HepG2 (cell line): ENCODE measurements around the gene C2orf81. TPM values are rescaled to one million over a fixed set of nuclear protein-coding genes. Genes with fewer than 3 reads are reported as not detected.

Source experiments
- ELF3 ChIP-seq: IDR thresholded peaks from 2 replicates; pipeline ENCODE4 v1.6.1; 2016; ENCODE audit warnings: missing genetic modification reagents, missing compliant biosample characterization
- FOXA1 ChIP-seq, 2 experiments: fragments of 450-650 bp in 1 of 2; sonication (generic) in 1 of 2; formaldehyde crosslinking in 1 of 2; IDR thresholded peaks; 2 replicates each; pipeline versions ENCODE4 v1.4.0 to v1.6.1; 2016 to 2020; ENCODE audit warnings: missing genetic modification reagents in 1 of 2
- FOXO1 ChIP-seq: sonication (generic); formaldehyde crosslinking; IDR thresholded peaks from 2 replicates; pipeline ENCODE4 v1.4.0; 2020; ENCODE audit warnings: missing genetic modification reagents
- HMGXB3 ChIP-seq: sonication (generic); formaldehyde crosslinking; IDR thresholded peaks from 2 replicates; pipeline ENCODE4 v1.4.0; 2020; ENCODE audit warnings: missing genetic modification reagents, borderline replicate concordance
- KDM5A ChIP-seq: fragments of 200-600 bp; sonication (generic); IDR thresholded peaks from 2 replicates; pipeline ENCODE4 v1.7.0; 2018; ENCODE audit warnings: antibody characterized with exemption, mild to moderate bottlenecking, low read length, borderline replicate concordance
- MAF1 ChIP-seq: sonication (generic); formaldehyde crosslinking; IDR thresholded peaks from 2 replicates; pipeline ENCODE4 v1.5.0; 2020; ENCODE audit warnings: missing genetic modification reagents, borderline replicate concordance
- PAF1 ChIP-seq: IDR thresholded peaks from 2 replicates; pipeline ENCODE4 v1.6.1; 2016; ENCODE audit warnings: missing genetic modification reagents, missing compliant biosample characterization
- RBAK ChIP-seq: sonication (generic); formaldehyde crosslinking; IDR thresholded peaks from 2 replicates; pipeline ENCODE4 v1.5.1; 2020; ENCODE audit warnings: mild to moderate bottlenecking, missing genetic modification reagents
- RXRA ChIP-seq: sonication (generic); formaldehyde crosslinking; IDR thresholded peaks from 2 replicates; pipeline ENCODE4 v1.5.1; 2020; ENCODE audit warnings: missing genetic modification reagents
- THAP7 ChIP-seq: sonication (generic); formaldehyde crosslinking; IDR thresholded peaks from 2 replicates; pipeline ENCODE4 v1.8.1; 2023; ENCODE audit warnings: mild to moderate bottlenecking, missing genetic modification reagents
- ZFP1 ChIP-seq: IDR thresholded peaks from 2 replicates; pipeline ENCODE4 v1.6.1; 2016
- ZMAT5 ChIP-seq: sonication (generic); formaldehyde crosslinking; IDR thresholded peaks from 2 replicates; pipeline ENCODE4 v1.5.0; 2020; ENCODE audit warnings: mild to moderate bottlenecking, low read depth, missing genetic modification reagents, borderline replicate concordance
- ZNF670 ChIP-seq: sonication (generic); formaldehyde crosslinking; IDR thresholded peaks from 2 replicates; pipeline ENCODE4 v1.8.0; 2022; ENCODE audit warnings: mild to moderate bottlenecking, missing genetic modification reagents, borderline replicate concordance
- ZNF703 ChIP-seq: sonication (generic); formaldehyde crosslinking; IDR thresholded peaks from 2 replicates; pipeline ENCODE4 v1.5.1; 2020; ENCODE audit warnings: missing genetic modification reagents, mild to moderate bottlenecking, moderate library complexity, borderline replicate concordance
- ZNF776 ChIP-seq: sonication (generic); formaldehyde crosslinking; IDR thresholded peaks from 2 replicates; pipeline ENCODE4 v1.4.0; 2020; ENCODE audit warnings: mild to moderate bottlenecking, missing genetic modification reagents
- polyA plus RNA-seq, 8 experiments: library from polyadenylated mRNA; depleted of rRNA in 3 of 8; stranded (reverse) in 7 of 8; unstranded in 1 of 8; fragments of >200 nt; fragmentation: Illumina TruSeq in 4 of 8; extraction: Trizol in 4 of 8; gene quantifications; 2 replicates each; pipeline versions ENCODE4 v1.2.1 to v1.2.3, GENCODE V29; 2011 to 2016; ENCODE audit warnings: low read depth in 4 of 8, missing spikeins in 1 of 8, mixed read lengths in 1 of 8; ENCODE audit not compliant: insufficient read depth in 1 of 8
- total RNA-seq, 5 experiments: library from RNA; depleted of rRNA; stranded (reverse); fragments of >200 nt; fragmentation: Illumina TruSeq; extraction: Trizol; gene quantifications; 2 replicates each; pipeline ENCODE4 v1.2.3, GENCODE V29; 2016; ENCODE audit warnings: low read depth in 1 of 5
- TF ChIP-seq, protein P1 (sequence below): sonication (generic); formaldehyde crosslinking; IDR thresholded peaks from 2 replicates; pipeline ENCODE4 v1.4.0; 2020; ENCODE audit warnings: low read depth, mild to moderate bottlenecking, missing genetic modification reagents
- TF ChIP-seq, protein P2 (sequence below), 2 experiments: fragments of 450-650 bp in 1 of 2; sonication (generic) in 1 of 2; formaldehyde crosslinking; IDR thresholded peaks; 2 replicates each; pipeline versions ENCODE4 v1.5.0 to v1.8.0; 2020 to 2022; ENCODE audit warnings: mild to moderate bottlenecking in 1 of 2, missing genetic modification reagents in 1 of 2
- TF ChIP-seq, protein P3 (sequence below): sonication (generic); formaldehyde crosslinking; IDR thresholded peaks from 2 replicates; pipeline ENCODE4 v1.5.1; 2020; ENCODE audit warnings: missing genetic modification reagents, mild to moderate bottlenecking, borderline replicate concordance

Gene C2orf81
- total and polyA plus RNA-seq, 2 of the 13 experiments (the other 11 are each of a cell fraction or from before 2014, with no cell fraction given) = 0.15 to 0.17 TPM

DNA sequence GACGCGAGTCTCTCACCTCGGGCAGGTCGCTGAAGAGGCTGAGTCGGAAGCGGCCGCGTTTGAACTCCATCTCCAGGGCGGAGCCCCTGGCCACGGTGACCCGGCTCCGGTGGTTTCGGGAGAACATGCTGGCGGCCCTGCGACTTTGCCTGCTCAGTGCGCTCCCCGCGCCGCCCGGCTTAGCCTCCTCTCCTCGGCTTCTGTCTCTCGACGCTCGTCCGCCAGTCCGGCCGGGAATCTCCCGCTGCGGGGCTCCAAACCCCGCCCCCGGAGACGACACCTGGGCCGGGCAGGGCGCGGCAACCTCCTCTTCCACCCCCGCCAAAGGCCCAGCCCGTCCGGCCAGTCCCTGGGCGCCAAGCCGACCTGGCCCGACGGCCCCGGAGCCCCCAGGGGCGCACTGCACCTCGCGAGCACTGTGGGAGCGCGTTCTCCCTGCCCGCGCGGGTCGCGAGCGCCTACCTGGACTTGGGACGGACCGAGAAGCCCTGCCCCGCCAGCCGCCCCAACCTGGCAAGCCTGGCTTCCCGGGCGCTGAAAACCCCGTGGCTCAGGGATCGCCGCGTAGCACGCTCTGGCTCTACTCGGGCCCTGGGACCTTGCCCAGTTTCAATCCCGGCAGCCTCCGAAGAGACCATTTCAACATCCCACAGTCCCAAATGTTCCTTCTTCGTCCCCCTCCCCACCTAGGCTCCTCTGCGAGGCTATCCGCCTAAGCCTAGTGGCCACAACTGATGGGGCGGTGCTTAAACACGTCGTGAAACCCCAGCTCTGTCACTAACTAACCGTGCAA lies 20.5 kb upstream of the C2orf81 start, which contains the start of gene RTKN (continued):
- TF ChIP-seq MAF1 (peak; percentile 47; the same call in 1 of the 2 replicates), FOXO1 (peak; percentile 59), ZFP1 (CRISPR knock-in tag) (0 out of 2 replicates have a peak, but pooled peaks have one; percentile 21), THAP7 (CRISPR knock-in tag) (no peak; the same call in 1 of the 2 replicates), HMGXB3 (CRISPR knock-in tag) (peak; percentile 14; the same call in 1 of the 2 replicates), KDM5A (peak; percentile 51), RBAK (CRISPR knock-in tag) (no peak), FOXA1 (IDR thresholded peaks at IDR 0.05) (no peak), FOXA1 (CRISPR knock-in tag; IDR thresholded peaks at IDR 0.05) (peak; percentile 32), PAF1 (CRISPR knock-in tag) (no peak), ZMAT5 (no peak), RXRA (CRISPR knock-in tag) (peak; percentile 83; the same call in 1 of the 2 replicates), ZNF670 (peak; percentile 70), ELF3 (peak; percentile 61), ZNF703 (CRISPR knock-in tag) (peak; percentile 88), ZNF776 (CRISPR knock-in tag) (peak; percentile 64; the same call in 1 of the 2 replicates)
- TF ChIP-seq, protein P1, sequence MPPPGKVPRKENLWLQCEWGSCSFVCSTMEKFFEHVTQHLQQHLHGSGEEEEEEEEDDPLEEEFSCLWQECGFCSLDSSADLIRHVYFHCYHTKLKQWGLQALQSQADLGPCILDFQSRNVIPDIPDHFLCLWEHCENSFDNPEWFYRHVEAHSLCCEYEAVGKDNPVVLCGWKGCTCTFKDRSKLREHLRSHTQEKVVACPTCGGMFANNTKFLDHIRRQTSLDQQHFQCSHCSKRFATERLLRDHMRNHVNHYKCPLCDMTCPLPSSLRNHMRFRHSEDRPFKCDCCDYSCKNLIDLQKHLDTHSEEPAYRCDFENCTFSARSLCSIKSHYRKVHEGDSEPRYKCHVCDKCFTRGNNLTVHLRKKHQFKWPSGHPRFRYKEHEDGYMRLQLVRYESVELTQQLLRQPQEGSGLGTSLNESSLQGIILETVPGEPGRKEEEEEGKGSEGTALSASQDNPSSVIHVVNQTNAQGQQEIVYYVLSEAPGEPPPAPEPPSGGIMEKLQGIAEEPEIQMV (CRISPR knock-in tag) = peak; percentile 56
- TF ChIP-seq, protein P2, sequence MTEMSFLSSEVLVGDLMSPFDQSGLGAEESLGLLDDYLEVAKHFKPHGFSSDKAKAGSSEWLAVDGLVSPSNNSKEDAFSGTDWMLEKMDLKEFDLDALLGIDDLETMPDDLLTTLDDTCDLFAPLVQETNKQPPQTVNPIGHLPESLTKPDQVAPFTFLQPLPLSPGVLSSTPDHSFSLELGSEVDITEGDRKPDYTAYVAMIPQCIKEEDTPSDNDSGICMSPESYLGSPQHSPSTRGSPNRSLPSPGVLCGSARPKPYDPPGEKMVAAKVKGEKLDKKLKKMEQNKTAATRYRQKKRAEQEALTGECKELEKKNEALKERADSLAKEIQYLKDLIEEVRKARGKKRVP (CRISPR knock-in tag; IDR thresholded peaks at IDR 0.05) = peak in 1 of 2 experiments; percentile 63; a peak in 1 of 4 replicates
- TF ChIP-seq, protein P3, sequence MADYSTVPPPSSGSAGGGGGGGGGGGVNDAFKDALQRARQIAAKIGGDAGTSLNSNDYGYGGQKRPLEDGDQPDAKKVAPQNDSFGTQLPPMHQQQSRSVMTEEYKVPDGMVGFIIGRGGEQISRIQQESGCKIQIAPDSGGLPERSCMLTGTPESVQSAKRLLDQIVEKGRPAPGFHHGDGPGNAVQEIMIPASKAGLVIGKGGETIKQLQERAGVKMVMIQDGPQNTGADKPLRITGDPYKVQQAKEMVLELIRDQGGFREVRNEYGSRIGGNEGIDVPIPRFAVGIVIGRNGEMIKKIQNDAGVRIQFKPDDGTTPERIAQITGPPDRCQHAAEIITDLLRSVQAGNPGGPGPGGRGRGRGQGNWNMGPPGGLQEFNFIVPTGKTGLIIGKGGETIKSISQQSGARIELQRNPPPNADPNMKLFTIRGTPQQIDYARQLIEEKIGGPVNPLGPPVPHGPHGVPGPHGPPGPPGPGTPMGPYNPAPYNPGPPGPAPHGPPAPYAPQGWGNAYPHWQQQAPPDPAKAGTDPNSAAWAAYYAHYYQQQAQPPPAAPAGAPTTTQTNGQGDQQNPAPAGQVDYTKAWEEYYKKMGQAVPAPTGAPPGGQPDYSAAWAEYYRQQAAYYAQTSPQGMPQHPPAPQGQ (CRISPR knock-in tag) = no peak
